GM12892 (cell line): ENCODE measurements around the gene KLHL26.

Experiments used
- POLR2AphosphoS5 ChIP-seq: IDR thresholded peaks from 2 replicates; pipeline ENCODE4 v1.6.1; 2011; ENCODE audit warnings: low read depth, low read length, control low read depth
- TAF1 ChIP-seq: IDR thresholded peaks from 2 replicates; pipeline ENCODE4 v1.6.1; 2011; ENCODE audit warnings: low read depth, mild to moderate bottlenecking, control low read depth, low read length, borderline replicate concordance

DNA sequence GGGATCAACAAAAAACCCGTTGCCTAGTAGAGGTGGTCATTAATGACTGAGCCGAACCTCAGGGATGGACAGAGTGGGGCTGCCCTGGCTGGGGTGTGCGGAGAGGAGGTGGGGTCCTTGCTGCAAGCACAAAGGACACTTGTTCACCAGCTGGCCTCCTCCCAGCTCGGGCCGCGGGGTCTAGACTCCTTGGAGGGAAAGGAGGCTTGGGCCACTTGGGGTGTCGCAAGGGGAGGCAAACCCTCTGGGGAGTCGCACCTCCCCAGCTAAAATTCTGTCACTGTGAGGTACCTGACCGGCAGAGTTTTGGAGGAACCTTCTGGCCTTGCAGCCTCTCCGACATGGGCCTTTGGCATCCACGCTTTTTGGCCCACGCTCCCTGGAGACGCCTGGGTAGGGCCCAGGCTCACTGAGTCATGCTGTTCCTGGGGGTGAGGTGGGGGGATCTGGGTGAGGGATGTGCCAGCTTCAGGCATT is 8.2 kb downstream of the KLHL26 start:
- TF ChIP-seq TAF1 (no peak), POLR2AphosphoS5 (no peak)
